Inflammatory macrophage treated with lipopolysaccharide for 4 hours (primary cell): ENCODE results near the gene CLSTN2.
"Not testable (repeated sequence)": the region's sequence is repeated elsewhere in the genome, so short reads cannot be mapped to it uniquely, and the experiment has no call there.

Experiments used
- DNase-seq: peaks from one replicate; pipeline ENCODE4 v3.0.0-alpha.2; 2020

CLSTN2 gene

DNA sequence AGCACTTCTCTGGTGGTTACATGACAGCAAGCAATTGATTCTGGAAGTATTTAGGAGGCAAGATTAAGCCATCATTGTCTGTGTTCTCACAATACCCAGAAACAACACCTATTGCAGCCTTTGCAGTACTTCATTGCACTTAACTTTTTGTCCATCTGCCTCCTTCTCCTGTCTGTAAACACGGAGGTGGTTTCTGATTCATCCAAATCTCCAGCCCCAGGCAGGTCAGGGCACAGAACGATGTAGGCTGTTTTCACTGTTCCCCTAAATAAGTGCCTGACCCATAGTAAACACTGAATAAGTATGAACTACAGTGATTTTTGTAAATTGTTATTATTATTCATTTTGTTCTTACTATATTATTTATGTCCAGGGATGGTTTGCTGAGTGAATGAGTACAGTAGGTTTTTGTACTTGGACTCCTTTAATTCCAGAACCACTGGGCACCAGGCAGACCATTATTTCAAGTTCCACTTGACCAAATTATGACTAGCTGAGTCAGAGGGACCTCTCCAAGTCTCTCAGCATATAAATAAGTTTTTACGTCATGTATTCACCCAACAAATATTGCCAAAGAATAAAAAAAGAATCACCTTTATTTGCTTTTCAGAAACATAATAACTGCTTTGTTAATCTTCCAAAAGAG lies 459.6 kb downstream of the CLSTN2 start:
- no peak for DNase-seq

DNA sequence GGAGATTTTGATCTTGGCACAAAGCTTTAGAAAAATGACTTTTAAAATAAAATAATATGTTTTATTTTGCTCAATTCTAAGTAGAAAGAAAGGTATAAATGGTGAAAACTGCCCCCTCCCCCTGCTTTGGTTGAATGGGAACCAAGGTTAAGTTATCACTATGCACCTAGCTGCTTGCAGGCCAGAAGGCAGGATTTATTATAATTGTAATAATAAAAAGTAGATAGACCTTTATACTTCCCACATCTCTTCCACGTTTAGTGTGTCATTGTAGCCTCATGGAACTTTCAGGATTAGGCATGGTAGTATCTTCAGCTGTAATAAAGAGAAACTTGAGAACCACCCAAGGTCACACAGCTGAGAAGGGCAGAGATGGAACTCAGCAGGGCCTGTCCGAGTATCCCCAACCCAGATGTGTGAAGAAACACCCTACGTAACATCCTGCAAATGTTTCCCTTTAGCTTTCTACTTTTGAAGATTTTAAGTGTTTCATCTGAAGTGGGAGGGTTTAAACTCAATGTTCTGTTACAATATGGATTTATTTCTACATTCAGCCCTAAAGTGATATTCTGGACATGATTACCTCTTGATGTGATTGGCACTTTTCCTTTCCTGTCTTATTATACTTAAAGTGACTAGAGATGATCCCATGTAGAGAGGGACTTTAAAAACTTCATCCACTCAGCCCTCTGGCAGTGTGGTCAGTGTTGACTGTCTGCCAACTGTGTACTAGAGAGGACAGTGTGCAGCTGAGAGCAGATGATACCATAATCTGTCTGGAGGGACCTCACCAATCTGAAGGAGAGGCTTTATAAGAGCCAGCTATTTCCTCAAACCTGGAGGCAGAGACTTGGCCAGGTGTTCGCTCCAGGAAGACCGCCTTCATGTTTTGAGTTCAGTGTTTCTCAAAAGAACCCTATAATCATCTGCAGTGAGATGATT lies 460.4 kb downstream of the CLSTN2 start:
- DNase-seq, result no peak

DNA sequence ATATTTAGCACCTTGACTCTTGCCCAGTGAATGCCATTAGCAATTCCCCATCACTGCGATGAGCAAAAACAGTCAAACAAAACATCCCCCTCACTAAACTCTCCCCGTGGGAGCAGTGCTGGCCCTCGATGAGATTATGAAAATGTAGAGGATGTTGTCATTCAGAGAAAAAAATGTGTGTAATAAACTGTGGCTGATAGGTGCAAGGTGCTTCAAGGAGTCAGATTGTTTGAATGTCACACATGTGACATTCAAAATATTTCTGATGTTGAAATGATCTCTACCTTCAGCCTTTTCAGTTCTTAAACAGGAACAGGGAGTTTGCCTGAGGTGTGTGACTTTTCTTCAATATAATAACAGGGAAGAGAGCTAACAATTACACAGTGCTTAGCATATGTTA lies 461.1 kb downstream of the CLSTN2 start:
- DNase-seq, result no peak

DNA sequence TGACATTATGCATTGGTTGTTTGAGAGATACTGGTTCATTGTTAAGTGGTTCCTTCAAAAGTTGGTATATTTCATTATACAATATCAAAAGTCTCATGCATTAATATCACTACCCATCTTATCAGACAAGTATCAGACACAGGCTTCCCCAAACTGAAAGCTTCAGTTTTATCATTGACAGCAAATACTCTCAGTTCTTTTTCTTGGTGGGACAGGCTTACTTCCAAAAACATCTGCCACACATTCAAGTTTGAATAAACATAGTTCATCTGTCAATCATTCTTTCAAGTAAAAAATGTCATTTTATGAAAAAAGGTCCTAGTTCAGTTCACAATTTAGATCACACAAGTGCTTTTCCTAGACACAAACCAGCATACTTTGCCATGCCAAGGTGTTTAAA lies 462.9 kb downstream of the CLSTN2 start:
- DNase-seq, result no peak

DNA sequence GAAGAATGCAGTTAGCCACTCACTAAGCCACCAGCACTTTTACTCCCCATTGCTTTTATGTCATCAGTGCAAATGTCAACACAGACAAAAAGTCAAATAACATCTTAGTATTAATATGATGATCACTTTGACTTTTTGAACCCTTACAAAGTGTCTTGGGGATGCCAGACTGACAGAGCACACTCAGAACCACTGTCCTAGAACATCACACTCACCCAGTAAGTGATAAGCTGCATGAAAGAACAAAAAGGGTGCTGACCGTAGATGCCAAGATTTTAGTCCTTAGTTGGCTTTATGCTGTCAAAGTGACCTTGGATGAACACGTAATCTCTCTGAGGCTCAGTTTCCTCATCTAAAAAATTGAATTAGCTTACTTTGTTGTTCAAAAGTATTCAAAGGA lies 463.4 kb downstream of the CLSTN2 start:
- no peak for DNase-seq

DNA sequence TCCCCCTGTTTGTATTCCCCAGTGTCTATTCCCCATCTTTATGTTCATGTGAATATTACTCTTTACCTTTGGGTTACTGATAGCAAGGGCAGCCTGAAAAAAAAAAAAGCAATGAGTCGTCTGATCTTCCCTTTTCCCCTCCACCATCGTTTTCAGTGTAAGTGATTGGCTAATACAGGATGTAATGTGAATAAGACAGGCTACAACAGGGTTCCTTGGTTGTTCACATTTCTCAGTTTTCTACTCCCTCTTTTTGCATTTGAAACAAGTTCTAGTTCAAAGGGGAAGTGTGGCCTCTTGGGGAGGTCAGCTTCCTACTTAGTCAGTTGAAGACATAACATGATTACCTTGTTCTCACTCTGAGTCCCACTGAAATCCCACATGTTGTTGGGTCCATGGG lies 464.9 kb downstream of the CLSTN2 start:
- DNase-seq, result peak; percentile 47

DNA sequence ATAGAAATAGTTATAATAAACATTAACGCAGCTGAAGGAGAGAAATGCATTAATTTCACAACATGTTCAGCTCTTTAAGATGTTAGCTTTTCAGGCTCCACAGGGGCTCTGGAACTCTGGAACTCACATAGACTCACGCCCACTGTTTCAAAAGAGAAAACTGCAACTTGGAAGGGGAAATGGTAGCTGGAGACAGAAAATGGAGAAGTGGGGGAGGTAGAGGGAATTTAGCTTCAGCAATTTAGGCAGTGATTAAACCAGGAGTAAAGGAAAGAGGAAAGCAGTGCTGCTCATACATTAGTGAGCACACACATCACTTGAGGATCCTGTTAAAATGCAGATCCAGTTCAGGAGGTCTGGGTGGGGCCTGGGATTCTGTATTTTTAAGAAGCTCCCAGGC lies 468.1 kb downstream of the CLSTN2 start:
- DNase-seq, result peak; percentile 60

DNA sequence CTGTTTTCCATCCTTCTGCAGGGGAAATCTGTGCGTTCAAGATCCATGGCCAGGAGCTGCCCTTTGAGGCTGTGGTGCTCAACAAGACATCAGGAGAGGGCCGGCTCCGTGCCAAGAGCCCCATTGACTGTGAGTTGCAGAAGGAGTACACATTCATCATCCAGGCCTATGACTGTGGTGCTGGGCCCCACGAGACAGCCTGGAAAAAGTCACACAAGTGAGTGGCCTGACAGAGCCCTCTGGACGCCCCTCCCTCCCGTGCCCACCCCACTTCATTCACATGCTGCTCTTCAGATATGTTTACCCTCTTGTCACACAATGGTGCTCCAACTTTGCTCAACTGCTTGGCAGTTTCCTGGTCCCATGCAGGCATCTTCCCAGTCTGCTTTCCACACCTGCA lies 468.6 kb downstream of the CLSTN2 start:
- DNase-seq, result no peak

DNA sequence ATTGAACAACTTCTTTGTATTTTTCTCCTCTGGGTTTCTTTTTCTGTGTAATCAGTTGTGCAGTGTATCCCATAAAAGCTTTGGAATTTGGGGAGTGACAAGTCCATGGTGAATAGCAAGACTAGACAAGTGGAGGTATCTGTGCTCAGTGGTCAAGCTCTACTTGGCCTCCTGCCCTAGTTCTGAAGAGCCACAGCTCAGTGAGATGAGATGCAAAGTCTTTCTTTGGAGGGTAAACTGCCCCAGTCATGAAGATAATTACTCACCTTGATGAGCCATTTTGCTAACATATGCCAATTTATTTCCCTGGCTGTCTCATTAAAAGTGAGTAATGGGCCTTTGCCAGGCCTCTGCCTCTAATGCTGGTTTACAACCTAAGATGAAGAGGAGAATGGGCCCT lies 471.7 kb downstream of the CLSTN2 start:
- DNase-seq, result no peak

DNA sequence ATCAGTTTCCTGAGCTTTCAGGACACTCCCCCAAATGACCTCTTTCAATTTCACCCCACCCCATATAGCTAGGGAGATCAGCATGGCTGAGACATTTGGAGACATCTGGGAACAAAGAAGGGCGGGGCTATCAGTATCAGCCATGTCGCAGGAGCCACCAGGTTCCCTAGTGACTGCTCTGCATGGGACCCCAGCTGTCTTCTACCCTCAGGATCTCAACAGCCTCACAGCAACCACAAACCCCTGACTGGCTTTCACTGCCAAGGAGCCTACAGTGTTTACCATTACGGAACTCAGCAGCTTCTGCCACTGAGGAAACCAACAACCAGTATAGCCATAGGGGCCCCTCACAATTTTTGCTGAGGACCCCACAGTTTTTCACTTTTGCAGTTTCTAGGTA lies 473.3 kb downstream of the CLSTN2 start:
- no peak for DNase-seq

DNA sequence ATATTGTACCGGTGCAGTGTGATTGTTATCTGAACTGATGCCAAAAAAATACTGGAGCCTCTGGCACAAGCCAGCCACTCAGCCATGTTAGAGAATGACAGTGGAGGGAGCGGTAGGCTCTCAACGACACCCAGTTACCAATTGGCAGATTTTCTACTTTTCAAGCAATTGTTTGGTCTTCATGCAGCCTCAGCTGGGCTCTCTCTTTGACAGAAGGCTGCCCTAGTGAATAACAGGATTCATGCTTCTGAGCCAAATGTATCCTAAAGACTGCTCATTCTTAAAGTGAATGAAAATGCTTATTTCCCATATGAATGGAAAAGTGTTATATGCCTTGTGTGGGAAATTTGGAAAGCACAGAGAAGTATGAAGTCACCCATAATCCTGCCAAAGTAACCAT lies 481.7 kb downstream of the CLSTN2 start:
- DNase-seq, result no peak

DNA sequence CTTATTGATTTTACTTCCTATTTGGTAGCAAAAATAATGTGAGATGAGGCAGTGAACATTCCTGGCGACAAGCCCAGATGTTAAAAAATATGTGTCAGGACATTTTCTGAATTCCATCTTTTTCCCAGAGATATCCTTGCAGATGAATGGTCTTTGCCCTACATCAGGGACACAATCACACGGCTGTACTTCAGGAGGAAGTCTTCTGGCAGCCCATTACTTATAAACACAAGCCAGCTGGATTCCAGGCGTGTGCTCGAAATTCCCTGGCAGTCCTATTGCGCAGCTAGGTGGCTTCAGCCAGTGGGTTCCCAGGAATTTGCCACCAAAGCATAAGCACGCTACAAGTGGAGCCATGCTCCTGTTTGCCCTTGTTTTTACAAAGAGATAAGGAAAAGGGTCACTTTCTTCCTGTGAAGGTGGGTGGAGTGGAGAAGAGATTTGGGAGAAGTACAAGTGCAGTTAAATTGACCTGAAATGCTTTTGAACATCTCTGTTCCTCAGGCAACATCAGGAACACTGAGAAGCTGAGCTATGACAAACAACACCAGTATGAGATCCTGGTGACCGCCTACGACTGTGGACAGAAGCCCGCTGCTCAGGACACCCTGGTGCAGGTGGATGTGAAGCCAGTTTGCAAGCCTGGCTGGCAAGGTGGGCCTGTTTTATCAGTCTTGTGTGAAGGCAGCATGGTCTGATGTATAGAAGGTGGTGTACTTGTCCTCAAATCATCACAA lies 485.8 kb downstream of the CLSTN2 start:
- no peak for DNase-seq

DNA sequence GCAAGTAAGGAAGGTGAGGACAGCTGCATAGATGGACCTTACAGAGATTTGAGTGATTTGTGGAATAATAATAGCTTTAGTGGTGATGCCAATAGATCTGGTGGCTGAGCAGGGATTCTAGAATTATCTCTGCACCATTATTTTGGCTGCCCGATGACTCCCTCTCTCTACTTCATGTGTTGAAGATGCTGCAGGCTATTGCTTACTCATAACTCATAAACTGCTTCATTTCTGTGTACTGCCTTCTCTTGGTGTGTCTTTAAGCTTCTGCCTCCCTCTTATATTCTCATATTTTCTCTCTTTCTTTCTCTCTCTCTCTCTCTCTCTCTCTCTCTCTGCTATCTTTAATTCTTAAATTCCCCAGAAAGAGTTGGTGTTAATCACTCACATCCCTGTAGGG lies 486.9 kb downstream of the CLSTN2 start:
- no peak for DNase-seq

DNA sequence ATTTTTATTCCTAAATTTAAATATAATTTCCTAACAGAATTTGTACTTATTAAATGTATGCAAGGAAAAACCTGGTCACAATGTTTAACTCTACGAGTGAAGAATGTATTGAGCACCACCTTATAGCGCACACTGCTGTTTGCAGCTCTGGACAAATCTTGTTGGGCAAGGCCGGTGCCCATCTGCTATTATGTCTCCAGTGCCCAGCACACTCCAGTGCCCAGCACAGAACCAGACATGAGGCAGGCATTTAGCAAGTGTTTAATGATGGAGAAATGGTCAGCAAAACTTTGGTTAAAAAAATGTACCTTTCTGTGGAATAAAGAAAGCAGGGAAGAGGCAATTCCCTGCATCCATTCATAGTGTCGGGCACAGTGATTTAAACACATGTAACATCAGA lies 488.2 kb downstream of the CLSTN2 start:
- DNase-seq, result no peak

DNA sequence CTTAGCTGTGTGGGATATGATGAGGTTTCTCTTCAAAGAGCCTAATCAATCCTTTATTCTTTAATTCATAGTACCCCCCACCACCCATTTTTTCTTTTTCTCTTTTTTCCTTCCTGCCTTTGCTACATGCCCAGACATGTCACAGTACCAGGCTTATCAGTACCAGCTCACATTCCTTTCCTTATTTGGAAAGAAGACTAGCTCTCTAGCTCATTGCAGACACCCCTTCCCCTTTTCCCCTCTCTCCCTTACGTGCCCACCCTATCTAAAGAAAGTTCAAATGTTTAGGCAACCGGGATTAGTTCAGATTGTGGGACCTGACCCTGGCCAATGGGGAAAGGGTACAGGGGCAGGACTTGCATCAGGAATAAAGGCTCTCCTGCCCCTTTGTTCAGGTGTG lies 488.6 kb downstream of the CLSTN2 start:
- not testable (repeated sequence) for DNase-seq

DNA sequence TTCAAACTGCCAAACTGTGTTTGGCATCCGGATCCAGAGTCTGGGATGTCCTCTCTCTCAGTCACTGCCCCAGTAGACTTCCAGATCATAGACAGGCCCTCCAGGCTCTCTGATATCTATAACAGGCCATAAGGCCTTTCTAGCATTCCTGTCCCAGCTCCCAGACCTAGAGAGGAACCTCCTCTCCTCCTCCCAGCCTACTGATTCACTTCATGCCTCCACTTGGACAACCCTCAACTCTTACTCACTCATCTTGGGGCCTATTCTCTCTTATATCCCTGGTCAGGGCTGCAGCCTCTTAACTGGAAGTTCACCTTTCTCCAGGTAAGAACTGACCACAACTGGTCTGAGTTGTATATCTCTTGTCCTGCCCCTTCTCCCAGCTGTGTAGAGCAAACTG lies 489.2 kb downstream of the CLSTN2 start:
- no peak for DNase-seq

DNA sequence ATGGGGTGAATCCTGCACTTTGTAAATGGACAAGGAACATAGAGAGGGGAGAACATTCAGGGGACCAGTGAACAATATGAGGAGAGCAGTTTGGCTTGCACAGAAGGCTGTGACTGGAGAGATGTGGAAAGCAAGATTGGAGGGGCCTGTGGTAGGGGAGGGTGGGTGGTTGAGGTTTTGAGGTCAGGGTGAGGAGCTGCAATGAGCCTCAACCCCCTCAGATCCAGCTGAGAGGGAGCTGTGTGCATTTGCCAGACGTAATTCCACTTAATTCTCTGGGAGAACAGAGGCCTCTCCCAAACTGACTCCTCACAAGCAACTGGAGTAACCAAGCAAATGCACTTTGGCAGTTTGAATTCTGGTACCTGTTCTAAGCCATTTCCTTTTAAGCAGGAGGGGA lies 489.7 kb downstream of the CLSTN2 start:
- no peak for DNase-seq

DNA sequence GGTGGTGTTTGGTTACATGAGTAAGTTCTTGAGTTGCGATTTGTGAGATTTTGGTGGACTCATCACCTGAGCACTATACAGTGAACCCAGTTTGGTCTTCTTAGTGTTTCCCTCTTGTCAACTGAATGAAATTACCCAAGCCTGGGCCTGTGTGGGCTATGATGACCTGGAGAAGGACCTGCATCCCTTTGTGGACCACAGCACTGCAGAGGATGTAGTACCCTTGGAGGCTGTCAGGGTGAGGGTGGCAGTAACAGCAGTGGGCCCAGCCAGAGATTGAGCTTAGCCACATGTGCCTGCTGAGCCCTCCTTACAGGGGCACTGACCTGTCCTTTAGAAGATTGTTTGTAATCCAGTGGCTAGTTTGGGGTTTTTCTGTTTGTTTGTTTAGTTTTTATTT lies 492.8 kb downstream of the CLSTN2 start:
- DNase-seq, result no peak

DNA sequence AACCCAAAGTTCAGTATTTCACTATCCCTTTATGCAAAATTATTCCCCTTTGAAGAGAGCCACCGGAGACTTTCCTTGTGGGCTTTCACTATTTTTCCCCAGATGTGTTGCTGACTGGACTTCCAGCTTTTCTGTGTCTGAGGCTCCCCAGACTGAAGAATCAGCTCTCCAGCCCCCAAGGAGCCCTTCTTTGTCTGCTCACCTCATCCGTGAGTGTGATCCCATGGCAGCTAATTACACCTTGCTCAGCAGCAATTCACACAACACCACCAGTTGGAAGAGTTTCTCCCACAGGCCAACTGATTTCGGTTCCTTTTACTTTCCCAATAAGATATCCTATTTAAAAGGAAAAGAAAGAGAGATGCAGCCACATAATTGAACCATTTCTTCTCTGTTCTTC lies 493.4 kb downstream of the CLSTN2 start:
- no peak for DNase-seq

DNA sequence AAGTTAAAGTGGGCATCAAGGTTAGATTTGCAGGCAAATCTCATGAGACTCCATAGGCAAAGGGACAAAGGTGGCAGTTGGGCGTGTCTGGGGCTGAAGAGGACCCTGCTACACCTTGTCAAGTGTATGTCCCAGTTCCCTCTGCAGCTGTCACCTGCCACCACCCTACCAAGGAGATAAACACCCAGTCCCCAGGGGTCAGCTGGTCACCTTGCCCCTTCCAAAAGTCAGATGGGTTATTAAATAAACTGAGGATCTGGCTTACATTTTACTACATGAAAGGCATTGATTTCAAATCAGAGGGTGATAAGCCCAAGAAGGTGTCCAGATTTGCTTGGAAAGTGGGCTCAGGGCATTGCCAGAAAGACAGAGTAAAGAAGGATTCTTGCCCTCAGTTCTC lies 494.8 kb downstream of the CLSTN2 start:
- DNase-seq, result no peak

DNA sequence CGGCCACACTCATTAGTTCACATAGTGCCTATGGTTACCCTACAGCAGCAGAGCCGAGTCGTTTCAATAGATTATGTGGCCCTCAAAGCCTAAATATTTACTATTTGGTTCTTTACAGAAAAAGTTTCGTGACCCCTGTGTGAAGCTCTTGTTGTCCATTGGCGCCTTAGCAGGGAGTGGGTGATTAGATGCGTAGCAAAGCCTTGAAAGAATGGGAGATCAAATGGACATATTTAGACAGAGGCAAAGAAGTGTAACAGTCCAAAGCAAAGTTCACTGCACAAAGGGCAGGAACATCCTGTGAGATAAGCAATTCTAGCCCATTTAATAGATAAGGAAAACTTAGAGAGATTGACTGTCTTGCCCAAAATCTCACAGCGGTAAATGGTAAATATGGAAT lies 495.5 kb downstream of the CLSTN2 start:
- DNase-seq, result no peak

DNA sequence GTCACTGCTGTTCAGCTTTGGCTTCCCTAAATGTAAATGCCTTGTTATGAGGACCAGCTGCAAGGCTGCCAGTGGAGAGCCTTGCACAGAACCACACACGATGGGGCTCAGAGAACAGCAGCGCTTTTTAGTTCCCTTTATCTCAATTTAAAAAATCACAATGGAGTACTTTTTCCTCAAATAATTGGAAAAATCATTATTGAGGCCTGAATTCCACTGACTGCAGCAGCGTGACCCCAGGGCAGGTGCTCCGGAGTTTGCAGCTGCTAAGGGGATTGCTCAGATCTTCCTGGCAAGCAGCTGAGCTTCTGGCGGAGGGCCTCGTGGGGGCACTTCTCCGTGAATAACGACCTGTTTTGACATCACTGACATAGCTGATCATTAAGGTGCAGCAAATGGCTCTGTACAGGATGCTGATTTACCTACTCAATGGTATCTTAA lies 497.3 kb downstream of the CLSTN2 start:
- DNase-seq, result no peak

DNA sequence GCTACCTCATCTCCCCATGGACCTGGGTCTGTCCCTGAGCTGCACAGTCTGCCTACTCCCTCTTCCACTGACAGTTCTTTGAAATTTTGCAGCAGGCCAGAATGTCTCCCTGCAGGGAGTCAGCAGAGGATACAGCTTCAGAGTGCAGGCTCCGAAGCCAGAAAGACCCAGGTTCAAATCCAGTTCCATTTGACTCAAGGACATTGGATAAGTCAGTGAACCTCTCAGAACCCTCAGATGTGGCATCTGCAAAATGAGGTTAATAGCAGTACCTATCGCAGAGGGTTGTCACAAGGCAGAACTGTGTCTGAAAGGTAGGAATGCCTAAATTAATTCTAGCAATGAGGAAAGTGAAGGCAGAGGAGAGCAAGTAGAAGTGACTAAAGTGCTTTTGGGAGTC lies 498.4 kb downstream of the CLSTN2 start:
- no peak for DNase-seq
